T-helper 17 cell (primary cell): Measurements from ENCODE around the gene NHEJ1. TPM values are rescaled to one million over a fixed set of nuclear protein-coding genes. Genes with fewer than 3 reads are reported as not detected.

ENCODE experiments used
- ATAC-seq: fragments of 150-1000 bp; cut with Tn5 transposase; 2 replicates; pipeline ENCODE4 v1.10.0; 2021; ENCODE audit warnings: mild to moderate bottlenecking, moderate library complexity
- DNase-seq, 3 donors: peaks; one replicate each; pipeline versions ENCODE4 v3.0.0 to v3.0.0-alpha.2; 2020 to 2021
- H3K9me3 ChIP-seq: one replicate; pipeline ENCODE4 v1.7.0; 2013; ENCODE audit warnings: low read length, mild to moderate bottlenecking; ENCODE audit not compliant: control insufficient read depth, poor library complexity, severe bottlenecking
- H3K27ac Mint-ChIP-seq: one replicate; pipeline ENCODE4 v1.8.0; 2022; ENCODE audit warnings: mild to moderate bottlenecking, moderate library complexity, mixed read lengths
- H3K27me3 Mint-ChIP-seq: one replicate; pipeline ENCODE4 v1.8.0; 2022; ENCODE audit warnings: mixed read lengths
- H3K36me3 Mint-ChIP-seq: one replicate; pipeline ENCODE4 v1.8.0; 2022; ENCODE audit warnings: low read depth, mixed read lengths
- H3K4me1 Mint-ChIP-seq: one replicate; pipeline ENCODE4 v1.8.0; 2022; ENCODE audit warnings: mild to moderate bottlenecking, mixed read lengths
- H3K4me3 Mint-ChIP-seq: one replicate; pipeline ENCODE4 v1.8.0; 2022; ENCODE audit warnings: mild to moderate bottlenecking, moderate library complexity, mixed read lengths
- total RNA-seq, 4 donors: library from RNA in 2 of 4; stranded (reverse) in 2 of 4; gene quantifications; one replicate each; pipeline ENCODE4 v1.2.3 and lab custom pipeline; 2022 to 2026

NHEJ1 gene
- total RNA-seq, 2 donors from 2014 or later, result 11.8 to 15.2 TPM

- Mint-ChIP-seq H3K27ac (no peak overlapping the region), H3K36me3 (peaks cover 3% of the 10 kb centered on the region), H3K4me3 (no peak overlapping the region), H3K4me1 (peaks cover 6% of the 10 kb centered on the region), H3K27me3 (peaks cover 21% of the 10 kb centered on the region)
- DNase-seq (no peak), ATAC-seq (no peak)
- no peaks in the 10 kb centered on the region for H3K9me3 ChIP-seq
Measured at GRCh38 chr2:219199470-219200211, 39.0 kb upstream of the NHEJ1 start.

GRCh38 chr2:219198974-219199373, 38.4 kb upstream of the NHEJ1 start:
- DNase-seq (no peak), ATAC-seq (no peak)
- H3K4me1 Mint-ChIP-seq, result peaks cover 6% of the 10 kb centered on the region
- no peak overlapping the region for H3K4me3 Mint-ChIP-seq
- H3K9me3 ChIP-seq, result no peaks in the 10 kb centered on the region
- H3K36me3 Mint-ChIP-seq, result peaks cover 3% of the 10 kb centered on the region
- H3K27ac Mint-ChIP-seq, result no peak overlapping the region
- H3K27me3 Mint-ChIP-seq, result peaks cover 21% of the 10 kb centered on the region

- H3K9me3 ChIP-seq, result no peaks in the 10 kb centered on the region
- DNase-seq (no peak), ATAC-seq (no peak)
- H3K27me3 Mint-ChIP-seq, result peaks cover 21% of the 10 kb centered on the region
- peaks cover 6% of the 10 kb centered on the region for H3K4me1 Mint-ChIP-seq
- H3K4me3 Mint-ChIP-seq, result no peak overlapping the region
- peaks cover 3% of the 10 kb centered on the region for H3K36me3 Mint-ChIP-seq
- no peak overlapping the region for H3K27ac Mint-ChIP-seq
Measured at GRCh38 chr2:219197388-219197787, 36.8 kb upstream of the NHEJ1 start.

GRCh38 chr2:219186754-219187456, 26.3 kb upstream of the NHEJ1 start:
- no peaks in the 10 kb centered on the region for H3K27me3 Mint-ChIP-seq
- H3K4me3 Mint-ChIP-seq, result no peak overlapping the region
- ATAC-seq, result no peak

GRCh38 chr2:219184121-219184520, 23.5 kb upstream of the NHEJ1 start:
- DNase-seq (no peak), ATAC-seq (no peak)
- H3K9me3 ChIP-seq, result no peaks in the 10 kb centered on the region
- H3K4me1 Mint-ChIP-seq, result peaks cover 32% of the 10 kb centered on the region
- no peak overlapping the region for H3K4me3 Mint-ChIP-seq
- no peaks in the 10 kb centered on the region for H3K27me3 Mint-ChIP-seq
- peak overlapping the region; percentile 9 for H3K27ac Mint-ChIP-seq
- H3K36me3 Mint-ChIP-seq, result peaks cover 2% of the 10 kb centered on the region

More at GRCh38 chr2:219186754-219187456, 26.3 kb upstream of the NHEJ1 start:
- Mint-ChIP-seq H3K4me1 (peaks cover 15% of the 10 kb centered on the region), H3K36me3 (peaks cover 2% of the 10 kb centered on the region), H3K27ac (peak overlapping the region; percentile 37)
- no peak for DNase-seq
- no peaks in the 10 kb centered on the region for H3K9me3 ChIP-seq

- peak overlapping the region; percentile 39 for H3K4me3 Mint-ChIP-seq
- DNase-seq (no peak), ATAC-seq (no peak)
- peaks cover 36% of the 10 kb centered on the region for H3K4me1 Mint-ChIP-seq
- peak overlapping the region; percentile 74 for H3K27ac Mint-ChIP-seq
- H3K9me3 ChIP-seq, result no peaks in the 10 kb centered on the region
- no peaks in the 10 kb centered on the region for H3K27me3 Mint-ChIP-seq
- peaks cover 2% of the 10 kb centered on the region for H3K36me3 Mint-ChIP-seq
Measured at GRCh38 chr2:219183151-219183772, 22.6 kb upstream of the NHEJ1 start.

GRCh38 chr2:219182331-219183150, 21.9 kb upstream of the NHEJ1 start:
- no peaks in the 10 kb centered on the region for H3K9me3 ChIP-seq
- Mint-ChIP-seq H3K4me1 (peaks cover 38% of the 10 kb centered on the region), H3K36me3 (peaks cover 2% of the 10 kb centered on the region), H3K27ac (peak overlapping the region; percentile 76), H3K4me3 (peak overlapping the region; percentile 39), H3K27me3 (no peaks in the 10 kb centered on the region)
- ATAC-seq, result no peak
- DNase-seq, result no peak

GRCh38 chr2:219181531-219181930, 20.9 kb upstream of the NHEJ1 start:
- no peaks in the 10 kb centered on the region for H3K9me3 ChIP-seq
- H3K4me3 Mint-ChIP-seq, result no peak overlapping the region
- DNase-seq, result no peak
- peaks cover 2% of the 10 kb centered on the region for H3K36me3 Mint-ChIP-seq
- H3K27me3 Mint-ChIP-seq, result no peaks in the 10 kb centered on the region
- peak overlapping the region; percentile 76 for H3K27ac Mint-ChIP-seq
- no peak for ATAC-seq
- peaks cover 41% of the 10 kb centered on the region for H3K4me1 Mint-ChIP-seq

GRCh38 chr2:219180961-219181360, 20.3 kb upstream of the NHEJ1 start:
- peak overlapping the region; percentile 41 for H3K4me3 Mint-ChIP-seq
- H3K9me3 ChIP-seq, result no peaks in the 10 kb centered on the region
- no peak for DNase-seq
- no peaks in the 10 kb centered on the region for H3K27me3 Mint-ChIP-seq
- peaks cover 2% of the 10 kb centered on the region for H3K36me3 Mint-ChIP-seq
- peaks cover 43% of the 10 kb centered on the region for H3K4me1 Mint-ChIP-seq
- peak overlapping the region; percentile 76 for H3K27ac Mint-ChIP-seq
- ATAC-seq, result no peak

- DNase-seq, result no peak
- Mint-ChIP-seq H3K27ac (peak overlapping the region; percentile 99), H3K4me3 (no peak overlapping the region), H3K36me3 (peaks cover 2% of the 10 kb centered on the region), H3K27me3 (no peaks in the 10 kb centered on the region), H3K4me1 (peaks cover 45% of the 10 kb centered on the region)
- H3K9me3 ChIP-seq, result no peaks in the 10 kb centered on the region
- ATAC-seq, result no peak
Measured at GRCh38 chr2:219179601-219180465, 19.2 kb upstream of the NHEJ1 start.

- H3K36me3 Mint-ChIP-seq, result peaks cover 7% of the 10 kb centered on the region
- ATAC-seq, result peak; percentile 3
- DNase-seq, result peak; percentile 20 to 38 (median 38)
- peak overlapping the region; percentile 94 for H3K4me3 Mint-ChIP-seq
- no peaks in the 10 kb centered on the region for H3K27me3 Mint-ChIP-seq
- H3K4me1 Mint-ChIP-seq, result peaks cover 51% of the 10 kb centered on the region
- no peaks in the 10 kb centered on the region for H3K9me3 ChIP-seq
- H3K27ac Mint-ChIP-seq, result peak overlapping the region; percentile 99
Measured at GRCh38 chr2:219178377-219179175, 18.0 kb upstream of the NHEJ1 start.
